ENCODE measurements around the gene AGAP1.
"Not testable (repeated sequence)": the region's sequence is repeated elsewhere in the genome, so short reads cannot be mapped to it uniquely, and the experiment has no call there.

AGAP1 gene

GRCh38 chr2:236089271-236090026, 595.6 kb downstream of the AGAP1 start:
- DNase-seq = peak; percentile 62

- DNase-seq = no peak
Measured at GRCh38 chr2:236090027-236090382, 596.2 kb downstream of the AGAP1 start.

GRCh38 chr2:236090826-236091225, 597.0 kb downstream of the AGAP1 start:
- not testable (repeated sequence) for DNase-seq

GRCh38 chr2:236092714-236093113, 598.9 kb downstream of the AGAP1 start:
- no peak for DNase-seq

GRCh38 chr2:236093134-236093533, 599.3 kb downstream of the AGAP1 start:
- DNase-seq = no peak

- no peak for DNase-seq
Measured at GRCh38 chr2:236095504-236095903, 601.7 kb downstream of the AGAP1 start.

- DNase-seq = no peak
Measured at GRCh38 chr2:236101311-236101950, 607.6 kb downstream of the AGAP1 start.

- no peak for DNase-seq
Measured at GRCh38 chr2:236102971-236103370, 609.1 kb downstream of the AGAP1 start.

- DNase-seq = no peak
Measured at GRCh38 chr2:236103981-236104380, 610.1 kb downstream of the AGAP1 start.

GRCh38 chr2:236105955-236106607, 612.2 kb downstream of the AGAP1 start:
- DNase-seq = no peak

- DNase-seq = no peak
Measured at GRCh38 chr2:236106761-236107160, 612.9 kb downstream of the AGAP1 start.

GRCh38 chr2:236107536-236107935, 613.7 kb downstream of the AGAP1 start:
- no peak for DNase-seq

GRCh38 chr2:236107942-236108625, 614.2 kb downstream of the AGAP1 start:
- no peak for DNase-seq

GRCh38 chr2:236109061-236109460, 615.2 kb downstream of the AGAP1 start:
- DNase-seq = no peak

- DNase-seq = no peak
Measured at GRCh38 chr2:236109473-236109872, 615.6 kb downstream of the AGAP1 start.

- no peak for DNase-seq
Measured at GRCh38 chr2:236112466-236112865, 618.6 kb downstream of the AGAP1 start.

- DNase-seq = no peak
Measured at GRCh38 chr2:236113425-236113824, 619.6 kb downstream of the AGAP1 start.

- no peak for DNase-seq
Measured at GRCh38 chr2:236113948-236114347, 620.1 kb downstream of the AGAP1 start.

GRCh38 chr2:236114959-236115358, 621.1 kb downstream of the AGAP1 start:
- no peak for DNase-seq

GRCh38 chr2:236117401-236117800, 623.6 kb downstream of the AGAP1 start:
- no peak for DNase-seq

GRCh38 chr2:236117861-236118269, 624.0 kb downstream of the AGAP1 start:
- DNase-seq = no peak

- DNase-seq = no peak
Measured at GRCh38 chr2:236119003-236119402, 625.2 kb downstream of the AGAP1 start.

- no peak for DNase-seq
Measured at GRCh38 chr2:236119476-236119875, 625.6 kb downstream of the AGAP1 start.

All from EL (cell line).